GM23338 (cell line): ENCODE measurements around the gene MICAL2. TPM values are rescaled to one million over a fixed set of nuclear protein-coding genes. Genes with fewer than 3 reads are reported as not detected.

Experiments
- ATAC-seq: fragments of 200-7000 bp; cut with Tn5 transposase; 3 replicates; pipeline ENCODE4 v1.9.1; 2020
- DNase-seq: peaks from one replicate; pipeline ENCODE4 v3.0.0-alpha.2; 2015; ENCODE audit warnings: low spot score
- H2AFZ ChIP-seq: fragments of 200-600 bp; sonication (generic); 2 replicates; pipeline ENCODE4 v1.8.0; 2016; ENCODE audit warnings: antibody characterized with exemption, mild to moderate bottlenecking, moderate library complexity
- H3F3A ChIP-seq: fragments of 200-600 bp; sonication (generic); replicated peaks from 2 replicates; pipeline ENCODE4 v1.8.0; 2017; ENCODE audit warnings: antibody characterized with exemption, mixed run types, low read depth
- H3K27ac ChIP-seq: fragments of 200-600 bp; sonication (generic); 2 replicates; pipeline ENCODE4 v1.6.1; 2016; ENCODE audit warnings: low read depth
- H3K27me3 ChIP-seq: fragments of 200-600 bp; sonication (generic); 2 replicates; pipeline ENCODE4 v1.8.0; 2016; ENCODE audit warnings: mild to moderate bottlenecking, mixed run types, moderate library complexity; ENCODE audit not compliant: insufficient read depth
- H3K36me3 ChIP-seq: fragments of 200-600 bp; sonication (generic); 2 replicates; pipeline ENCODE4 v1.8.0; 2016; ENCODE audit warnings: mild to moderate bottlenecking; ENCODE audit not compliant: insufficient read depth
- H3K4me1 ChIP-seq: fragments of 200-600 bp; sonication (generic); 2 replicates; pipeline ENCODE4 v1.8.0; 2016; ENCODE audit warnings: mild to moderate bottlenecking, moderate library complexity; ENCODE audit not compliant: insufficient read depth
- H3K4me2 ChIP-seq: fragments of 200-600 bp; sonication (generic); 2 replicates; pipeline ENCODE4 v1.7.1; 2017; ENCODE audit warnings: mixed run types
- H3K4me3 ChIP-seq: fragments of 200-600 bp; sonication (generic); 2 replicates; pipeline ENCODE4 v1.6.1; 2016; ENCODE audit warnings: mixed run types
- H3K79me2 ChIP-seq: fragments of 200-600 bp; sonication (generic); replicated peaks from 2 replicates; pipeline ENCODE4 v1.8.0; 2017; ENCODE audit warnings: mild to moderate bottlenecking; ENCODE audit not compliant: insufficient read depth
- H3K9me2 ChIP-seq: fragments of 200-600 bp; sonication (generic); 2 replicates; pipeline ENCODE4 v1.8.0; 2017; ENCODE audit not compliant: insufficient read depth
- H4K20me1 ChIP-seq: fragments of 200-600 bp; sonication (generic); replicated peaks from 2 replicates; pipeline ENCODE4 v1.8.0; 2017; ENCODE audit warnings: mild to moderate bottlenecking; ENCODE audit not compliant: insufficient read depth
- H3K27ac Mint-ChIP-seq: 2 replicates; pipeline ENCODE4 v1.8.0; 2020; ENCODE audit warnings: inconsistent platforms, mild to moderate bottlenecking, moderate library complexity, mixed read lengths
- H3K27me3 Mint-ChIP-seq: 3 replicates; pipeline ENCODE4 v1.8.0; 2022; ENCODE audit warnings: low read depth, mild to moderate bottlenecking, moderate library complexity, mixed read lengths, inconsistent platforms; ENCODE audit not compliant: insufficient read depth, poor library complexity
- H3K36me3 Mint-ChIP-seq: 3 replicates; pipeline ENCODE4 v1.8.0; 2021; ENCODE audit warnings: low read depth, mild to moderate bottlenecking, inconsistent platforms, moderate library complexity, mixed read lengths
- H3K4me1 Mint-ChIP-seq: 3 replicates; pipeline ENCODE4 v1.8.0; 2020; ENCODE audit warnings: mild to moderate bottlenecking, inconsistent platforms, mixed read lengths
- H3K4me3 Mint-ChIP-seq: 3 replicates; pipeline ENCODE4 v1.8.0; 2021; ENCODE audit warnings: moderate library complexity, mild to moderate bottlenecking, inconsistent platforms, mixed read lengths
- H3K9me3 Mint-ChIP-seq: 3 replicates; pipeline ENCODE4 v1.8.0; 2020; ENCODE audit warnings: moderate library complexity, mild to moderate bottlenecking, inconsistent platforms, mixed read lengths
- EZH2 ChIP-seq: fragments of 200-600 bp; sonication (generic); IDR thresholded peaks from one replicate; pipeline ENCODE4 v1.8.0; 2017; ENCODE audit warnings: antibody characterized with exemption, mild to moderate bottlenecking, low read depth; ENCODE audit not compliant: unreplicated experiment
- JUNB ChIP-seq: IDR thresholded peaks from one replicate; pipeline ENCODE4 v1.6.1; 2016; ENCODE audit warnings: antibody characterized with exemption; ENCODE audit not compliant: unreplicated experiment
- POLR2AphosphoS5 ChIP-seq: IDR thresholded peaks from 2 replicates; pipeline ENCODE4 v1.6.1; 2016; ENCODE audit warnings: antibody characterized with exemption, low read depth
- STAT1 ChIP-seq: IDR thresholded peaks from one replicate; pipeline ENCODE4 v1.6.1; 2016; ENCODE audit warnings: antibody characterized with exemption; ENCODE audit not compliant: unreplicated experiment
- ZNF114 ChIP-seq: fragments of 250-450 bp; sonication (Bioruptor Pico); IDR thresholded peaks from 2 replicates; pipeline ENCODE4 v1.5.0; 2020; ENCODE audit warnings: mild to moderate bottlenecking, moderate library complexity
- polyA plus RNA-seq: library from polyadenylated mRNA; unstranded; fragments of >200 nt; fragmentation: Nextera tagmentation; extraction: Ambion mirVana; gene quantifications from 2 replicates; pipeline ENCODE4 v1.2.1, GENCODE V29; 2016
- total RNA-seq: library from RNA; depleted of rRNA; stranded (reverse); fragments of >200 nt; shearing (Covaris generic); gene quantifications from 2 replicates; pipeline ENCODE4 v1.2.3, GENCODE V29; 2014
- TF ChIP-seq, protein P1 (sequence below): IDR thresholded peaks from one replicate; pipeline ENCODE4 v1.6.1; 2018; ENCODE audit warnings: antibody characterized with exemption; ENCODE audit not compliant: unreplicated experiment
- TF ChIP-seq, protein P2 (sequence below), 2 experiments: fragments of 200-600 bp in 1 of 2; sonication (generic) in 1 of 2; conservative IDR thresholded peaks; 2 replicates each; pipeline versions ENCODE4 v1.5.1 to v1.6.1; 2016 to 2017; ENCODE audit warnings: antibody characterized with exemption in 2 of 2, low read depth in 2 of 2, mild to moderate bottlenecking in 2 of 2, moderate library complexity in 1 of 2
- TF ChIP-seq, protein P3 (sequence below): IDR thresholded peaks from 2 replicates; pipeline ENCODE4 v1.6.1; 2016; ENCODE audit warnings: antibody characterized with exemption
- TF ChIP-seq, protein P4 (sequence below): fragments of 250-450 bp; sonication (Bioruptor Pico); IDR thresholded peaks from 2 replicates; pipeline ENCODE4 v1.5.0; 2020; ENCODE audit warnings: mild to moderate bottlenecking, moderate library complexity

MICAL2 gene
- total and polyA plus RNA-seq, 2 experiments from 2014 or later, result 0.66 to 1.4 TPM

DNA sequence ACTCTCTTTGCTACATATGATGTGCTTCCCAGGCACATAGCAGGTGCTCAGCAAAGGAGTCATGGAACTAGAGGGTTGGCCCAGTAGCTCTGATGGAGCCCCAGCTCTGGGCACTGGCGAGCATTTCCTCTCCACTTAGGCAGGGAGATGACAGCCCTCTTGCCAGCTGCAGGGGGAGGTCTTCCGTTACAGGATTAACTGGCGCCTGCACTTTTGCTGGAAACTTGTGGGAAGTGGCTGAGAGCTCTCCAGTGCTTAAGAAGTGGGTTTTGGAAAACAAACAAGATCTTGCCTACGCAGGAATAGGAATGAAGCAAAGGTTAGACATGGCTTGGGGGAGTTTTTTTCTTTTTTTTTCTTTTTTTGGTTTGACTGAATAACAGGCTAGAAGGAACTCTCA lies 75.5 kb downstream of the MICAL2 start (continued):
- TF ChIP-seq, protein P1, sequence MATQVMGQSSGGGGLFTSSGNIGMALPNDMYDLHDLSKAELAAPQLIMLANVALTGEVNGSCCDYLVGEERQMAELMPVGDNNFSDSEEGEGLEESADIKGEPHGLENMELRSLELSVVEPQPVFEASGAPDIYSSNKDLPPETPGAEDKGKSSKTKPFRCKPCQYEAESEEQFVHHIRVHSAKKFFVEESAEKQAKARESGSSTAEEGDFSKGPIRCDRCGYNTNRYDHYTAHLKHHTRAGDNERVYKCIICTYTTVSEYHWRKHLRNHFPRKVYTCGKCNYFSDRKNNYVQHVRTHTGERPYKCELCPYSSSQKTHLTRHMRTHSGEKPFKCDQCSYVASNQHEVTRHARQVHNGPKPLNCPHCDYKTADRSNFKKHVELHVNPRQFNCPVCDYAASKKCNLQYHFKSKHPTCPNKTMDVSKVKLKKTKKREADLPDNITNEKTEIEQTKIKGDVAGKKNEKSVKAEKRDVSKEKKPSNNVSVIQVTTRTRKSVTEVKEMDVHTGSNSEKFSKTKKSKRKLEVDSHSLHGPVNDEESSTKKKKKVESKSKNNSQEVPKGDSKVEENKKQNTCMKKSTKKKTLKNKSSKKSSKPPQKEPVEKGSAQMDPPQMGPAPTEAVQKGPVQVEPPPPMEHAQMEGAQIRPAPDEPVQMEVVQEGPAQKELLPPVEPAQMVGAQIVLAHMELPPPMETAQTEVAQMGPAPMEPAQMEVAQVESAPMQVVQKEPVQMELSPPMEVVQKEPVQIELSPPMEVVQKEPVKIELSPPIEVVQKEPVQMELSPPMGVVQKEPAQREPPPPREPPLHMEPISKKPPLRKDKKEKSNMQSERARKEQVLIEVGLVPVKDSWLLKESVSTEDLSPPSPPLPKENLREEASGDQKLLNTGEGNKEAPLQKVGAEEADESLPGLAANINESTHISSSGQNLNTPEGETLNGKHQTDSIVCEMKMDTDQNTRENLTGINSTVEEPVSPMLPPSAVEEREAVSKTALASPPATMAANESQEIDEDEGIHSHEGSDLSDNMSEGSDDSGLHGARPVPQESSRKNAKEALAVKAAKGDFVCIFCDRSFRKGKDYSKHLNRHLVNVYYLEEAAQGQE, result no peak

DNA sequence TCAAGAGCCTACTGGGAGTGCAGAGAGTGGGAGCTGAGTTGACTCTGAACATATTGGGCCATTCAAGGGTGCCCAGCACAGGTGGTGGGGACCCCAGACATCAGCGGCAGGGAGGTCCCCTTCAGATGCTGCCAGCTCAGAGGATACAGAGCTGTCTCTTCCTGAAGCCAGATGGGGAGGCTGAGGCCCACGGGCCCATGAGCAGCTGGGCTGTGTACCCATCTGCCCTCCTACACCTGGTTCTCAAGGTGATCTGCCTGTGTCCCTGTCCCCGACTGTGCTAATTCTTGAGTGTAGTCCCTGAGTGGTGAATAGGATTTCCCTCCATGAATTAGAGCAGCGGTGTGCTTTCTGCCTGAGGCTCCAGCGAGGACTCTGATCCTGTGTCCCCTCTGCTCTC lies 76.3 kb downstream of the MICAL2 start:
- H3K36me3 ChIP-seq, result no peaks in the 10 kb centered on the region
- DNase-seq (no peak), ATAC-seq (no peak)
- H3K79me2 ChIP-seq, result no peaks in the 10 kb centered on the region
- H3K27me3 ChIP-seq, result no peaks in the 10 kb centered on the region
- no peaks in the 10 kb centered on the region for H3K36me3 Mint-ChIP-seq
- H3K4me2 ChIP-seq, result no peak overlapping the region
- H4K20me1 ChIP-seq, result no peaks in the 10 kb centered on the region
- no peaks in the 10 kb centered on the region; the same call in 2 of the 3 replicates for H3K4me1 Mint-ChIP-seq
- H3F3A ChIP-seq, result no peaks in the 10 kb centered on the region
- H3K4me1 ChIP-seq, result no peaks in the 10 kb centered on the region
- peaks cover 5% of the 10 kb centered on the region for H3K27me3 Mint-ChIP-seq
- H3K27ac Mint-ChIP-seq, result no peak overlapping the region
- no peak overlapping the region for H2AFZ ChIP-seq
- no peak overlapping the region for H3K4me3 ChIP-seq
- H3K27ac ChIP-seq, result no peak overlapping the region
- H3K9me3 Mint-ChIP-seq, result no peaks in the 10 kb centered on the region
- H3K4me3 Mint-ChIP-seq, result no peak overlapping the region
- H3K9me2 ChIP-seq, result no peaks in the 10 kb centered on the region
- TF ChIP-seq ZNF114 (CRISPR knock-in tag) (no peak), JUNB (no peak), STAT1 (no peak), POLR2AphosphoS5 (no peak), EZH2 (no peak)
- TF ChIP-seq, protein P2, sequence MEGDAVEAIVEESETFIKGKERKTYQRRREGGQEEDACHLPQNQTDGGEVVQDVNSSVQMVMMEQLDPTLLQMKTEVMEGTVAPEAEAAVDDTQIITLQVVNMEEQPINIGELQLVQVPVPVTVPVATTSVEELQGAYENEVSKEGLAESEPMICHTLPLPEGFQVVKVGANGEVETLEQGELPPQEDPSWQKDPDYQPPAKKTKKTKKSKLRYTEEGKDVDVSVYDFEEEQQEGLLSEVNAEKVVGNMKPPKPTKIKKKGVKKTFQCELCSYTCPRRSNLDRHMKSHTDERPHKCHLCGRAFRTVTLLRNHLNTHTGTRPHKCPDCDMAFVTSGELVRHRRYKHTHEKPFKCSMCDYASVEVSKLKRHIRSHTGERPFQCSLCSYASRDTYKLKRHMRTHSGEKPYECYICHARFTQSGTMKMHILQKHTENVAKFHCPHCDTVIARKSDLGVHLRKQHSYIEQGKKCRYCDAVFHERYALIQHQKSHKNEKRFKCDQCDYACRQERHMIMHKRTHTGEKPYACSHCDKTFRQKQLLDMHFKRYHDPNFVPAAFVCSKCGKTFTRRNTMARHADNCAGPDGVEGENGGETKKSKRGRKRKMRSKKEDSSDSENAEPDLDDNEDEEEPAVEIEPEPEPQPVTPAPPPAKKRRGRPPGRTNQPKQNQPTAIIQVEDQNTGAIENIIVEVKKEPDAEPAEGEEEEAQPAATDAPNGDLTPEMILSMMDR (conservative IDR thresholded peaks at IDR 0.05; ENCODE audit: low read depth in 2 of 2), result no peak
- TF ChIP-seq, protein P3, sequence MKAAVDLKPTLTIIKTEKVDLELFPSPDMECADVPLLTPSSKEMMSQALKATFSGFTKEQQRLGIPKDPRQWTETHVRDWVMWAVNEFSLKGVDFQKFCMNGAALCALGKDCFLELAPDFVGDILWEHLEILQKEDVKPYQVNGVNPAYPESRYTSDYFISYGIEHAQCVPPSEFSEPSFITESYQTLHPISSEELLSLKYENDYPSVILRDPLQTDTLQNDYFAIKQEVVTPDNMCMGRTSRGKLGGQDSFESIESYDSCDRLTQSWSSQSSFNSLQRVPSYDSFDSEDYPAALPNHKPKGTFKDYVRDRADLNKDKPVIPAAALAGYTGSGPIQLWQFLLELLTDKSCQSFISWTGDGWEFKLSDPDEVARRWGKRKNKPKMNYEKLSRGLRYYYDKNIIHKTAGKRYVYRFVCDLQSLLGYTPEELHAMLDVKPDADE, result no peak
- TF ChIP-seq, protein P4, sequence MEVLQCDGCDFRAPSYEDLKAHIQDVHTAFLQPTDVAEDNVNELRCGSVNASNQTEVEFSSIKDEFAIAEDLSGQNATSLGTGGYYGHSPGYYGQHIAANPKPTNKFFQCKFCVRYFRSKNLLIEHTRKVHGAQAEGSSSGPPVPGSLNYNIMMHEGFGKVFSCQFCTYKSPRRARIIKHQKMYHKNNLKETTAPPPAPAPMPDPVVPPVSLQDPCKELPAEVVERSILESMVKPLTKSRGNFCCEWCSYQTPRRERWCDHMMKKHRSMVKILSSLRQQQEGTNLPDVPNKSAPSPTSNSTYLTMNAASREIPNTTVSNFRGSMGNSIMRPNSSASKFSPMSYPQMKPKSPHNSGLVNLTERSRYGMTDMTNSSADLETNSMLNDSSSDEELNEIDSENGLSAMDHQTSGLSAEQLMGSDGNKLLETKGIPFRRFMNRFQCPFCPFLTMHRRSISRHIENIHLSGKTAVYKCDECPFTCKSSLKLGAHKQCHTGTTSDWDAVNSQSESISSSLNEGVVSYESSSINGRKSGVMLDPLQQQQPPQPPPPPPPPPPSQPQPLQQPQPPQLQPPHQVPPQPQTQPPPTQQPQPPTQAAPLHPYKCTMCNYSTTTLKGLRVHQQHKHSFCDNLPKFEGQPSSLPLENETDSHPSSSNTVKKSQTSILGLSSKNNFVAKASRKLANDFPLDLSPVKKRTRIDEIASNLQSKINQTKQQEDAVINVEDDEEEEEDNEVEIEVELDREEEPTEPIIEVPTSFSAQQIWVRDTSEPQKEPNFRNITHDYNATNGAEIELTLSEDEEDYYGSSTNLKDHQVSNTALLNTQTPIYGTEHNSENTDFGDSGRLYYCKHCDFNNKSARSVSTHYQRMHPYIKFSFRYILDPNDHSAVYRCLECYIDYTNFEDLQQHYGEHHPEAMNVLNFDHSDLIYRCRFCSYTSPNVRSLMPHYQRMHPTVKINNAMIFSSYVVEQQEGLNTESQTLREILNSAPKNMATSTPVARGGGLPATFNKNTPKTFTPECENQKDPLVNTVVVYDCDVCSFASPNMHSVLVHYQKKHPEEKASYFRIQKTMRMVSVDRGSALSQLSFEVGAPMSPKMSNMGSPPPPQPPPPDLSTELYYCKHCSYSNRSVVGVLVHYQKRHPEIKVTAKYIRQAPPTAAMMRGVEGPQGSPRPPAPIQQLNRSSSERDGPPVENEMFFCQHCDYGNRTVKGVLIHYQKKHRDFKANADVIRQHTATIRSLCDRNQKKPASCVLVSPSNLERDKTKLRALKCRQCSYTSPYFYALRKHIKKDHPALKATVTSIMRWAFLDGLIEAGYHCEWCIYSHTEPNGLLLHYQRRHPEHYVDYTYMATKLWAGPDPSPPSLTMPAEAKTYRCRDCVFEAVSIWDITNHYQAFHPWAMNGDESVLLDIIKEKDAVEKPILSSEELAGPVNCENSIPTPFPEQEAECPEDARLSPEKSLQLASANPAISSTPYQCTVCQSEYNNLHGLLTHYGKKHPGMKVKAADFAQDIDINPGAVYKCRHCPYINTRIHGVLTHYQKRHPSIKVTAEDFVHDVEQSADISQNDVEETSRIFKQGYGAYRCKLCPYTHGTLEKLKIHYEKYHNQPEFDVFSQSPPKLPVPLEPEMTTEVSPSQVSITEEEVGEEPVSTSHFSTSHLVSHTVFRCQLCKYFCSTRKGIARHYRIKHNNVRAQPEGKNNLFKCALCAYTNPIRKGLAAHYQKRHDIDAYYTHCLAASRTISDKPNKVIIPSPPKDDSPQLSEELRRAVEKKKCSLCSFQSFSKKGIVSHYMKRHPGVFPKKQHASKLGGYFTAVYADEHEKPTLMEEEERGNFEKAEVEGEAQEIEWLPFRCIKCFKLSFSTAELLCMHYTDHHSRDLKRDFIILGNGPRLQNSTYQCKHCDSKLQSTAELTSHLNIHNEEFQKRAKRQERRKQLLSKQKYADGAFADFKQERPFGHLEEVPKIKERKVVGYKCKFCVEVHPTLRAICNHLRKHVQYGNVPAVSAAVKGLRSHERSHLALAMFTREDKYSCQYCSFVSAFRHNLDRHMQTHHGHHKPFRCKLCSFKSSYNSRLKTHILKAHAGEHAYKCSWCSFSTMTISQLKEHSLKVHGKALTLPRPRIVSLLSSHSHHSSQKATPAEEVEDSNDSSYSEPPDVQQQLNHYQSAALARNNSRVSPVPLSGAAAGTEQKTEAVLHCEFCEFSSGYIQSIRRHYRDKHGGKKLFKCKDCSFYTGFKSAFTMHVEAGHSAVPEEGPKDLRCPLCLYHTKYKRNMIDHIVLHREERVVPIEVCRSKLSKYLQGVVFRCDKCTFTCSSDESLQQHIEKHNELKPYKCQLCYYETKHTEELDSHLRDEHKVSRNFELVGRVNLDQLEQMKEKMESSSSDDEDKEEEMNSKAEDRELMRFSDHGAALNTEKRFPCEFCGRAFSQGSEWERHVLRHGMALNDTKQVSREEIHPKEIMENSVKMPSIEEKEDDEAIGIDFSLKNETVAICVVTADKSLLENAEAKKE, result no peak
- TF ChIP-seq, protein P1, result no peak
